ENCODE results near the gene CDO1. TPM values are rescaled to one million over a fixed set of nuclear protein-coding genes. Genes with fewer than 3 reads are reported as not detected.

Gene CDO1
- total and polyA plus RNA-seq, 9 of the 15 experiments (the other 6 are each of a cell fraction or from before 2014, with no cell fraction given), result 0.16 to 0.22 TPM; not detected in 7

DNA sequence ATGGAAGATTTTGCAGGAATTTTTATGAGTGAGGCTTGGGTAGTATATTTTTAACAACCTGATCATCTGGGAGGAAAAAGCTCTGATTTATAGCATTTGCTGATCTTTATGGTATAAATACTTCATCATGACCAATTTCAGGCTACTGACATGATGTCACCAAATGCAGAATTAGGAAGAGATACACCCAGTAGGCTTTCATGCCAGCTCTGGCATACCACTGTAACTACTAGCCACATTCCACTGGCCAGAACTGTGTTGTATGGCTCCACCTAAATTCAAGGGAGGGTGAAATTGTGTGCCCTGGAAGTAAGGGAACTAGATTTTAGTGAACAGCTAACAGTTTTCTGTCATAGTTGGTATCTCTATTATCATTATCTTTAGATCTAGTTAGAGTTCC lies 42.9 kb upstream of the CDO1 start:
- Histone ChIP-seq H3K79me2 (ENCODE audit: control insufficient read depth, insufficient read depth, low read length) (peaks cover 27% of the 10 kb centered on the region), H3K9ac (ENCODE audit: insufficient read depth in 1 of 2, low read depth in 2 of 2, low read length in 2 of 2) (no peak overlapping the region), H2AFZ (ENCODE audit: low read depth, low read length) (no peak overlapping the region), H3K36me3 (ENCODE audit: control insufficient read depth, insufficient read depth, low read length) (no peaks in the 10 kb centered on the region), H3K4me1 (replicated peaks in 1 of 2; ENCODE audit: control insufficient read depth in 2 of 2, insufficient read depth in 2 of 2, low read length in 2 of 2) (no peaks in the 10 kb centered on the region), H3K27ac (ENCODE audit: extremely low read depth, low read depth, low read length) (no peak overlapping the region), H3K27me3 (ENCODE audit: control insufficient read depth in 2 of 2, insufficient read depth in 2 of 2, low read length in 2 of 2) (no peaks in the 10 kb centered on the region), H3K9me1 (ENCODE audit: control insufficient read depth, insufficient read depth, low read length) (no peaks in the 10 kb centered on the region), H3K9me3 (replicated peaks; ENCODE audit: control insufficient read depth, insufficient read depth, low read depth, low read length) (no peaks in the 10 kb centered on the region), H3K4me3 (no peak overlapping the region), H3K4me2 (ENCODE audit: insufficient read depth, low read length) (no peak overlapping the region), H4K20me1 (replicated peaks; ENCODE audit: control insufficient read depth, insufficient read depth, low read length) (no peaks in the 10 kb centered on the region)
- in situ Hi-C loops (cut with MboI), result no loop called here
- POLR2A ChIA-PET, result no interaction called here
- DNase-seq (ENCODE audit: extremely low read depth in 1 of 4, low spot score in 3 of 4) (no peak), FAIRE-seq (no peak), ATAC-seq (no peak)
- no TSS peak for BruUV-seq (replicated peaks)
- TF ChIP-seq RBFOX2 (IDR thresholded peaks at IDR 0.05; ENCODE audit: low read depth, low read length) (no peak), NFE2 (IDR thresholded peaks at IDR 0.05; ENCODE audit: low read depth) (no peak), POLR3G (IDR thresholded peaks at IDR 0.05; ENCODE audit: extremely low read depth, insufficient read length, insufficient replicate concordance) (no peak), PYGO2 (tag; IDR thresholded peaks at IDR 0.05) (no peak), MTA1 (IDR thresholded peaks at IDR 0.05; ENCODE audit: borderline replicate concordance) (no peak), MYNN (IDR thresholded peaks at IDR 0.05) (no peak), MYNN (CRISPR knock-in tag; IDR thresholded peaks at IDR 0.05) (no peak)
- TF ChIP-seq, protein P1, sequence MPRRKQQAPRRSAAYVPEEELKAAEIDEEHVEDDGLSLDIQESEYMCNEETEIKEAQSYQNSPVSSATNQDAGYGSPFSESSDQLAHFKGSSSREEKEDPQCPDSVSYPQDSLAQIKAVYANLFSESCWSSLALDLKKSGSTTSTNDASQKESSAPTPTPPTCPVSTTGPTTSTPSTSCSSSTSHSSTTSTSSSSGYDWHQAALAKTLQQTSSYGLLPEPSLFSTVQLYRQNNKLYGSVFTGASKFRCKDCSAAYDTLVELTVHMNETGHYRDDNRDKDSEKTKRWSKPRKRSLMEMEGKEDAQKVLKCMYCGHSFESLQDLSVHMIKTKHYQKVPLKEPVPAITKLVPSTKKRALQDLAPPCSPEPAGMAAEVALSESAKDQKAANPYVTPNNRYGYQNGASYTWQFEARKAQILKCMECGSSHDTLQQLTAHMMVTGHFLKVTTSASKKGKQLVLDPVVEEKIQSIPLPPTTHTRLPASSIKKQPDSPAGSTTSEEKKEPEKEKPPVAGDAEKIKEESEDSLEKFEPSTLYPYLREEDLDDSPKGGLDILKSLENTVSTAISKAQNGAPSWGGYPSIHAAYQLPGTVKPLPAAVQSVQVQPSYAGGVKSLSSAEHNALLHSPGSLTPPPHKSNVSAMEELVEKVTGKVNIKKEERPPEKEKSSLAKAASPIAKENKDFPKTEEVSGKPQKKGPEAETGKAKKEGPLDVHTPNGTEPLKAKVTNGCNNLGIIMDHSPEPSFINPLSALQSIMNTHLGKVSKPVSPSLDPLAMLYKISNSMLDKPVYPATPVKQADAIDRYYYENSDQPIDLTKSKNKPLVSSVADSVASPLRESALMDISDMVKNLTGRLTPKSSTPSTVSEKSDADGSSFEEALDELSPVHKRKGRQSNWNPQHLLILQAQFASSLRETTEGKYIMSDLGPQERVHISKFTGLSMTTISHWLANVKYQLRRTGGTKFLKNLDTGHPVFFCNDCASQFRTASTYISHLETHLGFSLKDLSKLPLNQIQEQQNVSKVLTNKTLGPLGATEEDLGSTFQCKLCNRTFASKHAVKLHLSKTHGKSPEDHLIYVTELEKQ (CRISPR knock-in tag; IDR thresholded peaks at IDR 0.05), result no peak
- TF ChIP-seq, protein P2, sequence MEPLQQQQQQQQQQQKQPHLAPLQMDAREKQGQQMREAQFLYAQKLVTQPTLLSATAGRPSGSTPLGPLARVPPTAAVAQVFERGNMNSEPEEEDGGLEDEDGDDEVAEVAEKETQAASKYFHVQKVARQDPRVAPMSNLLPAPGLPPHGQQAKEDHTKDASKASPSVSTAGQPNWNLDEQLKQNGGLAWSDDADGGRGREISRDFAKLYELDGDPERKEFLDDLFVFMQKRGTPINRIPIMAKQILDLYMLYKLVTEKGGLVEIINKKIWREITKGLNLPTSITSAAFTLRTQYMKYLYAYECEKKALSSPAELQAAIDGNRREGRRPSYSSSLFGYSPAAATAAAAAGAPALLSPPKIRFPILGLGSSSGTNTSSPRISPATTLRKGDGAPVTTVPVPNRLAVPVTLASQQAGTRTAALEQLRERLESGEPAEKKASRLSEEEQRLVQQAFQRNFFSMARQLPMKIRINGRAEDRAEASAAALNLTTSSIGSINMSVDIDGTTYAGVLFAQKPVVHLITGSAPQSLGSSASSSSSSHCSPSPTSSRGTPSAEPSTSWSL (CRISPR knock-in tag; IDR thresholded peaks at IDR 0.05; ENCODE audit: borderline replicate concordance), result no peak
- TF ChIP-seq, protein P3, sequence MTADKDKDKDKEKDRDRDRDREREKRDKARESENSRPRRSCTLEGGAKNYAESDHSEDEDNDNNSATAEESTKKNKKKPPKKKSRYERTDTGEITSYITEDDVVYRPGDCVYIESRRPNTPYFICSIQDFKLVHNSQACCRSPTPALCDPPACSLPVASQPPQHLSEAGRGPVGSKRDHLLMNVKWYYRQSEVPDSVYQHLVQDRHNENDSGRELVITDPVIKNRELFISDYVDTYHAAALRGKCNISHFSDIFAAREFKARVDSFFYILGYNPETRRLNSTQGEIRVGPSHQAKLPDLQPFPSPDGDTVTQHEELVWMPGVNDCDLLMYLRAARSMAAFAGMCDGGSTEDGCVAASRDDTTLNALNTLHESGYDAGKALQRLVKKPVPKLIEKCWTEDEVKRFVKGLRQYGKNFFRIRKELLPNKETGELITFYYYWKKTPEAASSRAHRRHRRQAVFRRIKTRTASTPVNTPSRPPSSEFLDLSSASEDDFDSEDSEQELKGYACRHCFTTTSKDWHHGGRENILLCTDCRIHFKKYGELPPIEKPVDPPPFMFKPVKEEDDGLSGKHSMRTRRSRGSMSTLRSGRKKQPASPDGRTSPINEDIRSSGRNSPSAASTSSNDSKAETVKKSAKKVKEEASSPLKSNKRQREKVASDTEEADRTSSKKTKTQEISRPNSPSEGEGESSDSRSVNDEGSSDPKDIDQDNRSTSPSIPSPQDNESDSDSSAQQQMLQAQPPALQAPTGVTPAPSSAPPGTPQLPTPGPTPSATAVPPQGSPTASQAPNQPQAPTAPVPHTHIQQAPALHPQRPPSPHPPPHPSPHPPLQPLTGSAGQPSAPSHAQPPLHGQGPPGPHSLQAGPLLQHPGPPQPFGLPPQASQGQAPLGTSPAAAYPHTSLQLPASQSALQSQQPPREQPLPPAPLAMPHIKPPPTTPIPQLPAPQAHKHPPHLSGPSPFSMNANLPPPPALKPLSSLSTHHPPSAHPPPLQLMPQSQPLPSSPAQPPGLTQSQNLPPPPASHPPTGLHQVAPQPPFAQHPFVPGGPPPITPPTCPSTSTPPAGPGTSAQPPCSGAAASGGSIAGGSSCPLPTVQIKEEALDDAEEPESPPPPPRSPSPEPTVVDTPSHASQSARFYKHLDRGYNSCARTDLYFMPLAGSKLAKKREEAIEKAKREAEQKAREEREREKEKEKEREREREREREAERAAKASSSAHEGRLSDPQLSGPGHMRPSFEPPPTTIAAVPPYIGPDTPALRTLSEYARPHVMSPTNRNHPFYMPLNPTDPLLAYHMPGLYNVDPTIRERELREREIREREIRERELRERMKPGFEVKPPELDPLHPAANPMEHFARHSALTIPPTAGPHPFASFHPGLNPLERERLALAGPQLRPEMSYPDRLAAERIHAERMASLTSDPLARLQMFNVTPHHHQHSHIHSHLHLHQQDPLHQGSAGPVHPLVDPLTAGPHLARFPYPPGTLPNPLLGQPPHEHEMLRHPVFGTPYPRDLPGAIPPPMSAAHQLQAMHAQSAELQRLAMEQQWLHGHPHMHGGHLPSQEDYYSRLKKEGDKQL (CRISPR knock-in tag; IDR thresholded peaks at IDR 0.05; ENCODE audit: borderline replicate concordance), result no peak
- CTCF ChIA-PET (ENCODE audit: low intra/inter-chr PET ratio), result no interaction called here
- intact Hi-C loops (cut with micrococcal nuclease), result no loop called here
